K562 (cell line): ENCODE results near the gene LY6G6C. TPM values are rescaled to one million over a fixed set of nuclear protein-coding genes. Genes with fewer than 3 reads are reported as not detected.
A peak's percentile ranks its signal among the peaks of the same experiment; 100 is the strongest.

ENCODE experiments used
- ATF1 ChIP-seq, 2 experiments: fragments of 450-650 bp in 1 of 2; IDR thresholded peaks; 2 replicates each; pipeline ENCODE4 v1.6.1; 2016; ENCODE audit warnings: missing compliant biosample characterization in 1 of 2, missing genetic modification characterization in 1 of 2
- ATF3 ChIP-seq, 2 experiments: fragments of 450-650 bp in 1 of 2; sonication (generic) in 1 of 2; formaldehyde crosslinking in 1 of 2; IDR thresholded peaks in 1 of 2; conservative IDR thresholded peaks in 1 of 2; 2 replicates each; pipeline versions ENCODE4 v1.6.1 to v1.8.1; 2016 to 2023; ENCODE audit warnings: mild to moderate bottlenecking in 2 of 2, moderate library complexity in 2 of 2, inconsistent platforms in 1 of 2, missing genetic modification reagents in 1 of 2
- BDP1 ChIP-seq: IDR thresholded peaks from 3 replicates; pipeline ENCODE4 v1.6.1; 2011; ENCODE audit not compliant: insufficient read length, insufficient read depth
- BMI1 ChIP-seq: fragments of 150-350 bp; IDR thresholded peaks from 2 replicates; pipeline ENCODE4 v1.6.1; 2014; ENCODE audit warnings: low read length
- BRCA1 ChIP-seq, 2 experiments: fragments of 450-650 bp in 1 of 2; sonication (generic) in 1 of 2; formaldehyde crosslinking in 1 of 2; IDR thresholded peaks; 2 replicates each; pipeline versions ENCODE4 v1.5.0 to v1.6.1; 2017 to 2020; ENCODE audit warnings: mild to moderate bottlenecking in 1 of 2, missing genetic modification reagents in 1 of 2
- C11orf30 ChIP-seq: fragments of 450-650 bp; IDR thresholded peaks from 2 replicates; pipeline ENCODE4 v1.6.1; 2016; ENCODE audit warnings: low read depth, mild to moderate bottlenecking
- CBFA2T3 ChIP-seq: fragments of 450-650 bp; IDR thresholded peaks from 2 replicates; pipeline ENCODE4 v1.6.1; 2017
- CEBPB ChIP-seq: fragments of 450-650 bp; IDR thresholded peaks from 2 replicates; pipeline ENCODE4 v1.6.1; 2016; ENCODE audit warnings: missing genetic modification characterization, missing compliant biosample characterization
- CTCFL ChIP-seq: IDR thresholded peaks from 2 replicates; pipeline ENCODE4 v1.6.1; 2011; ENCODE audit warnings: borderline replicate concordance, low read depth, mild to moderate bottlenecking, moderate library complexity, low read length; ENCODE audit not compliant: insufficient read depth, poor library complexity, severe bottlenecking
- DPF2 ChIP-seq: fragments of 450-650 bp; IDR thresholded peaks from 2 replicates; pipeline ENCODE4 v1.6.1; 2016
- EP300 ChIP-seq: IDR thresholded peaks from 2 replicates; pipeline ENCODE4 v1.6.1; 2012; ENCODE audit warnings: low read length, improper control_type of control experiment
- LCOR ChIP-seq: sonication (generic); formaldehyde crosslinking; IDR thresholded peaks from 2 replicates; pipeline ENCODE4 v1.8.0; 2022; ENCODE audit warnings: mild to moderate bottlenecking, missing genetic modification reagents
- NCOA4 ChIP-seq: fragments of 450-650 bp; IDR thresholded peaks from 2 replicates; pipeline ENCODE4 v1.6.1; 2018; ENCODE audit warnings: mild to moderate bottlenecking; ENCODE audit not compliant: partially characterized antibody
- NFATC3 ChIP-seq: fragments of 450-650 bp; IDR thresholded peaks from 2 replicates; pipeline ENCODE4 v1.6.1; 2017; ENCODE audit warnings: mild to moderate bottlenecking
- NFXL1 ChIP-seq: fragments of 450-650 bp; formaldehyde crosslinking; IDR thresholded peaks from 2 replicates; pipeline ENCODE4 v1.4.0; 2021; ENCODE audit warnings: mild to moderate bottlenecking
- PATZ1 ChIP-seq: fragments of 250-450 bp; sonication (Bioruptor Pico); IDR thresholded peaks from 2 replicates; pipeline ENCODE4 v1.5.0; 2020; ENCODE audit warnings: mild to moderate bottlenecking, borderline replicate concordance
- SMAD1 ChIP-seq: fragments of 150-350 bp; IDR thresholded peaks from 2 replicates; pipeline ENCODE4 v1.6.1; 2014; ENCODE audit warnings: low read length, low read depth; ENCODE audit not compliant: partially characterized antibody
- SRSF9 ChIP-seq: fragments of 200-400 bp; formaldehyde crosslinking; IDR thresholded peaks from 2 replicates; pipeline ENCODE4 v1.6.1; 2017; ENCODE audit warnings: low read depth, low read length, borderline replicate concordance
- TCF15 ChIP-seq: fragments of 250-450 bp; sonication (Bioruptor Pico); IDR thresholded peaks from 2 replicates; pipeline ENCODE4 v1.8.0; 2022; ENCODE audit warnings: moderate library complexity, mild to moderate bottlenecking, inconsistent platforms
- TSC22D4 ChIP-seq: fragments of 450-650 bp; IDR thresholded peaks from 2 replicates; pipeline ENCODE4 v1.6.1; 2016; ENCODE audit warnings: missing genetic modification characterization, missing biosample characterization, control low read depth
- XRCC3 ChIP-seq: fragments of 450-650 bp; IDR thresholded peaks from 2 replicates; pipeline ENCODE4 v1.6.1; 2017; ENCODE audit warnings: mild to moderate bottlenecking, moderate library complexity
- ZFP1 ChIP-seq: fragments of 450-650 bp; formaldehyde crosslinking; IDR thresholded peaks from 2 replicates; pipeline ENCODE4 v1.4.0; 2020; ENCODE audit warnings: mild to moderate bottlenecking, mixed read lengths
- ZNF133 ChIP-seq: fragments of 250-450 bp; sonication (Bioruptor Pico); IDR thresholded peaks from 2 replicates; pipeline ENCODE4 v1.4.0; 2020; ENCODE audit warnings: mild to moderate bottlenecking
- ZNF140 ChIP-seq: fragments of 250-450 bp; sonication (Bioruptor Pico); IDR thresholded peaks from 2 replicates; pipeline ENCODE4 v1.8.0; 2021; ENCODE audit warnings: moderate library complexity, mild to moderate bottlenecking, inconsistent platforms
- ZNF717 ChIP-seq: fragments of 250-450 bp; sonication (Bioruptor Pico); IDR thresholded peaks from 2 replicates; pipeline ENCODE4 v1.5.0; 2021
- polyA plus RNA-seq, 8 experiments: library from polyadenylated mRNA; depleted of rRNA in 4 of 8; stranded (reverse) in 5 of 8; unstranded in 3 of 8; fragments of >200 nt; fragmentation: Nextera tagmentation in 2 of 8; fragmentation: Illumina TruSeq in 1 of 8; extraction: Ambion mirVana in 2 of 8; extraction: Trizol in 1 of 8; gene quantifications; 2 replicates each; pipeline versions ENCODE4 v1.2.1 to v1.2.3, GENCODE V29; 2011 to 2014; ENCODE audit warnings: inconsistent platforms in 1 of 8, missing spikeins in 1 of 8
- total RNA-seq, 7 experiments: library from RNA; depleted of rRNA in 6 of 7; stranded (reverse); fragments of >200 nt in 6 of 7; fragmentation: Illumina TruSeq in 2 of 7; extraction: Trizol in 2 of 7; gene quantifications; 2 replicates each; pipeline versions ENCODE4 v1.2.1 to v1.2.3, GENCODE V29; 2011 to 2021; ENCODE audit warnings: low replicate concordance in 1 of 7

Gene LY6G6C
- total and polyA plus RNA-seq, 9 of the 15 experiments (the other 6 are each of a cell fraction or from before 2014, with no cell fraction given): 0.06 to 0.20 TPM; not detected in 7

- TF ChIP-seq SRSF9 (no peak), LCOR (CRISPR knock-in tag) (0 out of 2 replicates have a peak, but pooled peaks have one; percentile 10), PATZ1 (CRISPR knock-in tag) (no peak), ATF1 (CRISPR knock-in tag; IDR thresholded peaks at IDR 0.05) (no peak), ATF1 (tag; IDR thresholded peaks at IDR 0.05) (0 out of 2 replicates have a peak, but pooled peaks have one; percentile 30), TCF15 (CRISPR knock-in tag) (0 out of 2 replicates have a peak, but pooled peaks have one; percentile 13), ZNF717 (no peak; the same call in 1 of the 2 replicates), TSC22D4 (tag) (no peak), ZFP1 (CRISPR knock-in tag) (no peak), CBFA2T3 (no peak; the same call in 1 of the 2 replicates), NFATC3 (0 out of 2 replicates have a peak, but pooled peaks have one; percentile 79), DPF2 (peak; percentile 71), ZNF133 (CRISPR knock-in tag) (no peak), ATF3 (IDR thresholded peaks at IDR 0.05) (no peak), ATF3 (CRISPR knock-in tag; conservative IDR thresholded peaks at IDR 0.05) (peak; percentile 69; the same call in 1 of the 2 replicates), NFXL1 (CRISPR knock-in tag) (no peak), SMAD1 (peak; percentile 25), EP300 (peak; percentile 28), CTCFL (peak; percentile 96), C11orf30 (no peak), BDP1 (no peak), CEBPB (tag) (no peak), BRCA1 (IDR thresholded peaks at IDR 0.05) (no peak), BRCA1 (CRISPR knock-in tag; IDR thresholded peaks at IDR 0.05) (peak; percentile 63; the same call in 1 of the 2 replicates), BMI1 (no peak), ZNF140 (CRISPR knock-in tag) (no peak), NCOA4 (no peak), XRCC3 (no peak)
Observed at GRCh38 chr6:31769684-31770371, 48.3 kb upstream of the LY6G6C start (continued).
